Left lobe of liver (tissue), 2 donors: ENCODE measurements around the gene ZBTB32. TPM values are rescaled to one million over a fixed set of nuclear protein-coding genes. Genes with fewer than 3 reads are reported as not detected.

ENCODE experiments used
- ATAC-seq: fragments of 200-7000 bp; cut with Tn5 transposase; one replicate; pipeline ENCODE4 v1.9.1; 2020; ENCODE audit warnings: mild to moderate bottlenecking, moderate library complexity
- DNase-seq: peaks from one replicate; pipeline ENCODE4 v3.0.0-alpha.2; 2020; ENCODE audit warnings: low spot score
- total RNA-seq: library from RNA; stranded (reverse); gene quantifications from one replicate; pipeline ENCODE4 v1.2.1, GENCODE V29; 2021
- donor health status: DM: no; HTN: no; CAD: no; lungs with moderate emphysema.
- donor health status: DM: no; HTN: yes; CAD: no.

ZBTB32 gene
- total RNA-seq, 1 donor from 2014 or later = 0.10 TPM

- ATAC-seq (no peak), DNase-seq (no peak)
Observed at GRCh38 chr19:35733180-35734125, 29.1 kb downstream of the ZBTB32 start.

GRCh38 chr19:35734273-35734672 lies 29.9 kb downstream of the ZBTB32 start:
- DNase-seq (no peak), ATAC-seq (no peak)

DNA sequence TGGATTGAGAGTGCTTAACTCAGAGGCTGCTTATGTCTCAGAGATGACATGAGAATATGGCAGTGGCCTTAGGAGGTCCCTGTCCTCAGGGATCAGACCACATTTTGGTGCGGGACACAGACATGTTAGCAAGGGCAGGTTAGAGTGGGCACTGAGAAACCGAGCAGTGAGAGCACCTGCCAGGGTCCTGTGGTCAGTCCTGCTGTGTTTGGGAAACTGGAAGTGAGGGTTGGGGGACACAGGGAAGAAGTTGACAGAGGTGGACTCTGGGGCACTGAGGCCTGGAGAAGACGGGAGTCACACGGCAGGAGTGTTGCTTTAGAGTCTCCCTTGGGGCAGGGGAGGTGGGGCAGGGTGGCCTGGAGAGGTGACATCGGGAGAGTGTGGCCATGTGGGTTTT lies 30.5 kb downstream of the ZBTB32 start:
- DNase-seq (no peak), ATAC-seq (no peak)

- DNase-seq (no peak), ATAC-seq (no peak)
Observed at GRCh38 chr19:35736913-35737886, 32.8 kb downstream of the ZBTB32 start.

DNA sequence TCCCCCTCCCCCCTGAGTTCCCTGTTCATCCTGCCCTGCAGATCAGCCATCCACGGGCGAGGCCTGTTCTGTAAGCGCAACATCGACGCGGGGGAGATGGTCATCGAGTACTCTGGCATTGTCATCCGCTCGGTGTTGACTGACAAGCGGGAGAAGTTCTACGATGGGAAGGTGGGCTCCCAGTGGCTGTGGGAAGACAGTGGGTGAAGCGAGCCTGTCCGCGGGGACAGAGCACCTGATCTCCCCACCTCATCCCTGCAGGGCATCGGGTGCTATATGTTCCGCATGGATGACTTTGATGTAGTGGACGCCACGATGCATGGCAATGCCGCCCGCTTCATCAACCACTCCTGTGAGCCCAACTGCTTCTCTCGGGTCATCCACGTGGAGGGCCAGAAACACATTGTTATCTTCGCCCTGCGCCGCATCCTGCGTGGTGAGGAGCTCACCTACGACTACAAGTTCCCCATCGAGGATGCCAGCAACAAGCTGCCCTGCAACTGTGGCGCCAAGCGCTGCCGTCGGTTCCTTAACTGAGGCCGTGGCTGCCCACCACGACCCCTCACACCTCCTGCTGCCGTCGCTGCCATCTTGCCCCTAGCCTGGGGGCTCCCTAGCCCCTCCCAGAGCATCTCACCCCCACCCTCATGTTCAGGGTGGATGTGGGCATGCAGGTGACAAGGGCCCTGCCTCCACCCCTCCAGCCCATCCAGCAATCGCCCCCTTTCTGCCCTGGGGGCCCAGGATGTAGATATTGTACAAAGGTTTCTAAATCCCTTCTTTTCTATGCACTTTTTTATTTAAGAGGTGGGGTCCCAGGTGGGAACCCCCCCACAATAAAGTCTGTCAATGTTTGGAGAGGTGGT lies 33.9 kb downstream of the ZBTB32 start:
- DNase-seq (peak; percentile 47), ATAC-seq (no peak)

- DNase-seq = no peak
- ATAC-seq = no peak
Observed at GRCh38 chr19:35738887-35739229, 34.5 kb downstream of the ZBTB32 start.

GRCh38 chr19:35739275-35740107 lies 35.1 kb downstream of the ZBTB32 start:
- ATAC-seq (no peak), DNase-seq (peak; percentile 53)

DNA sequence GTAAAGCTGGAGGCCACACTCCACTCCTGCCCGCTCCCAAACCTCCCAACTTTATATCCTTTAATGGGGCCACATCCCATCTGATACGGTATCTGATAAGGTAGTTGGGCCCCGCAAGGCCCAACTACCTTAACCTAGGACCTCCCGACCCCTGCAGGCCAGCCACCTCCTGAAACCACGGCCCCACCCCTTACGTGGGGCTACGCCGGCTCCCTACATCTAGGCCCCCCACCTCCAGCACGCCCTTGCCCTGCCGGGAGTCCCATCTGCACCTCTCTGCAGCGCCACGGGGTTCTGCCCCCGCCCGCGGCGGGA lies 35.7 kb downstream of the ZBTB32 start:
- no peak for DNase-seq
- ATAC-seq = no peak

GRCh38 chr19:35740423-35741202 lies 36.3 kb downstream of the ZBTB32 start:
- ATAC-seq = peak; percentile 77
- DNase-seq = peak; percentile 99

DNA sequence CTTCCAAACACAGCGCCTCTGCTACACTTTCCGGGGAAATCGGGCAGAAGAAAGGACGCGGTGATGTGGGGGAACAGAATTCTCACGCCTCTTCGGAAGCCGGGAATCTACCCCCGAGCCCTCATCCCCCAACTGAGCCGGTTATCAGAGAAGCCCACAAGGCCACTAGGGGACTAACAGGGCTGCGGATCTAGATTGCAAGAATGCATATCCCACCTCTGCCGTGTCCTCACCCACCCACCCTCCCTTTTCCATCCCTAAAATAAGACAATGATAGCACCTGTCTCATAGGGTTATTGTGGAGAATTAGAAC lies 36.8 kb downstream of the ZBTB32 start:
- no peak for DNase-seq
- no peak for ATAC-seq

DNA sequence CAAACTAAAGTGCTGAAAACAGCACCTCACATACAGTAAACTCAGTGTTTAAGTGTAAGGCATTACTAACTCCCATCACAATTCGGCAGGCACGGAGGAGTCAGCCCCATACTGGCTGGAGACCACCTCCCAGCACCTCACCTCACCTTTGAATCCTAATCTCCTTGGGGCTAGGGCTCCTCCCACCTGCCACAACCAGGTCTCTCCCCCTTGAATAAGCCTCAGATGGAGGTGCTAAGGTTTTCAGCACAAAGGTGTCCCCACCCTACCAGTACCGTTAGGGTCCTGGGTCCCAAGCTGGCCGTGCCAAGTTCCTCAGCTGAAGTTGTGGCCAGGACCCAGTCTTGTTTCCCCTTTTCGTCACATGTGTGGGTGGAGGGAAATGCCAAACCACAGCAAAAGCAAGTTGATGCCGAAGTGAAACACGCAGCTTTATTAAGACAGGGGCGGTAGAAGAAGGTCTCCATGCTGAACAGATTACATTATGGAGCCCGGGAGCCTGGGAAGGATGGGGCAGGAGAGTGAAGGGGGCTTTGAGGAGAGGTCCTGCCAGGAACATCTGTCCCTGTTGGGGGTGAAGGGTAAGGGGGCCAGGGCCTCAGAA lies 37.9 kb downstream of the ZBTB32 start, which contains the start of gene IGFLR1:
Gene IGFLR1, minus strand, starts transcription at position 332 of the 604 bp plus-strand sequence. CDS start 1,272 bp downstream, outside the sequence.
- ATAC-seq = no peak
- DNase-seq = no peak

DNA sequence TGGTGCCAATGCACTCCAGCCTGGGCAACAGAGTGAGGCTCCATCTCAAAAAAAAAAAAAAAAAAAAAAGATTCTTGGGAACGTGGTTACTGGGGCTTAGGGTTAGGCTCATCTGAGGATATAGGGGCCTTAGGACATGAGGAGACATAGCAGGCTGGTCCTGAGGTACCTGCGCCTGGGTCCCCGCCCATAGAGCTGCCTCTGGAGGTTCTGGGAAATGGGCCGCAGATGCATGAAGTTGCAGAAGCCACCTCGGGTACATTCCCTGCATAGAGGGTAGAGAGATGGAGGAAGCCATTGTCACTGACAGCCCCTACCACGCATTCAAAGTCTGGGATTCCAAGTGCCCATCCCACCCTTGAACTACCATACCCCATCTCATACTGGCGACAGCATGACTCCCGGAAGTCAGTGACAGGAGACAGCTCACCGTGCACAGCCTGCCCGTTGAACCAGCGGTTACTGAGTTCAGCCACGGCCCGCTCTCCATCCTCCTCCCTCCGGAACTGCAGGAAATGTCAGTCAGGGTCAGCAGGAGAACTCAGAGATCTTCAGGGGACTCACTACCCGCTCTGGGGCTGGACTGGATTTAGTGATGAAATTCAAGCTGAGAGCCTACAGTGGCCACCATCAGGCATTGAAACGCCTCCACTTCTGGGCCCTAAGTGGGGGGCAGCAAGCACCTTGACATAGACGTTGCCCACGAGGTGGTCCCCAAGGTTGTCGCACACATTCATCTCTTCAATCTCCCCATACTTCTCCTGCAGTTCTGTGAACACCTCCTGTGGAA lies 39.5 kb downstream of the ZBTB32 start:
- no peak for DNase-seq

DNA sequence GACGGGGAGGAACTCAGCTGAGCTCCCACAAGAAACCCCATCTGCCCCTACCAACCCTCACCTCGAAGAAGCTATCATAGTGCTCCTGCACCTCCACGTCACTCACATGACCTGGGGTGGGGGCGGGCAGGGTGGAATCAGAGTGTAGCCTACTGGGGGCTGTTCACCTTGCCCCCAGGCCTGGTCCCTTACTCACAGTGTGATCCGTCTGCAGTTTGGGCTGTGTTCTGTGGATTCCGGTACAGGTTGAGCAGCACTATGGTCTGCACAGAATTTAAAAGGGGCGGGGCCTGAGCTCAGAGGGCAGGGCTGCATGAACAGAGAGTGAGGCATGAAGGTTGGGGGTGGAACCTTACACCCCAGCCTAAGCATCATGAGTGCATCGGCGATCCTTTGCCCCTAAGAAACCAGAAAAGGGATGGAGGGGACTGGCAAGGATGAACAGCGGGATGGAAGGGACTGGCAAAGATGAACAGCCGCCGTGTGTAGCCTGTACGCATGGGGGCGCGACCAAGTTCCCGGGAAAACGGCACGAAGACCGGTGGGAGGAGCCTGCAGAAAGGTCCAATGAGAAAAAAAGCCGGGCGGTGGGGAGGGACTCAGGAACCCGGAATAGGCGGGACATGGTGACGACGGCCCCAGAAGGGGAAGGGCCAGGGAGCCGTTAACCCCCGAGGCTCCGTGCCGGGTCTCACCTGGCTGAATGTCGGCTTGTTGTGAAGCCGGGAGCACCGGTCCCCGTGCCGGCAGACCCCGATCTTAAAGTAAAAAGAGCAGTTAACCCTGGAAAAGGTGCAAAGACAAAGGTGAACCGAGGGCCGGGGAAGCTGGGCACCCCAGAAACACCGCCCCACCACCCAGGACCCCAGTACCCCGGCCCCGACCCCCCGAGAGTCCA lies 40.3 kb downstream of the ZBTB32 start:
- ATAC-seq (peak; percentile 69), DNase-seq (peak; percentile 96)

More for the DNA sequence above, 39.5 kb downstream of the ZBTB32 start:
- ATAC-seq = no peak

GRCh38 chr19:35745328-35746086 lies 41.1 kb downstream of the ZBTB32 start, which contains the start of the genes PSENEN and U2AF1L4:
TSS of gene PSENEN (plus strand) at chr19:35745651. CDS start at chr19:35745931, 280 bp downstream.
TSS of gene U2AF1L4 (minus strand) at chr19:35745418. CDS start at chr19:35745391, 27 bp downstream.
- ATAC-seq = peak; percentile 65

DNA sequence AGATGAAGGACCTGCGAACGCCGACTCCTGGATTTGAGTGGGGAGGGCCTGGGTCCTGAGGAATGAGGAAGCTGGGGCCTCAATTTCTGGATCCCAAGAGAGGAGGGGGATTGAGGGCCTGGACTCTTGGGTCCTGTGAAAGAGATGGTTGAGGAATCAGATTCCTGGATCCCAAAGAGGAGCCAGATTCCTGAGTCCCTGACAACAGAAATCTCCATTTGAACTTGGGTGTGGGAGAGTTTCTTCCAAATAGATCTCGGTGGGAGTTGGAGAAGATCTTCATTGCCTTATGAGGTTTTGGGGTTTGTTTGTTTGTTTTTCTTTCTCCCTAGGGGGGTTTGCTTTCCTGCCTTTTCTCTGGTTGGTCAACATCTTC lies 41.7 kb downstream of the ZBTB32 start:
- no peak for ATAC-seq
- DNase-seq = no peak

More at GRCh38 chr19:35745328-35746086, 41.1 kb downstream of the ZBTB32 start, which contains the start of the genes PSENEN and U2AF1L4:
- peak; percentile 98 for DNase-seq

- ATAC-seq (no peak), DNase-seq (no peak)
Observed at GRCh38 chr19:35746531-35746930, 42.2 kb downstream of the ZBTB32 start.
